Memory B cell (primary cell): ENCODE data around the gene MICOS13.

Source experiments
- ATAC-seq: fragments of 150-1000 bp; cut with Tn5 transposase; 2 replicates; pipeline ENCODE4 v1.10.0; 2021; ENCODE audit warnings: low read depth, mild to moderate bottlenecking, moderate library complexity
- DNase-seq, 2 donors: peaks; one replicate each; pipeline ENCODE4 v3.0.0; 2022; ENCODE audit warnings: low spot score in 2 of 2
- H3K27ac Mint-ChIP-seq: one replicate; pipeline ENCODE4 v1.8.0; 2022; ENCODE audit warnings: mild to moderate bottlenecking, moderate library complexity, mixed read lengths
- H3K27me3 Mint-ChIP-seq: one replicate; pipeline ENCODE4 v1.8.0; 2022; ENCODE audit warnings: mixed read lengths
- H3K36me3 Mint-ChIP-seq: one replicate; pipeline ENCODE4 v1.8.0; 2022; ENCODE audit warnings: mild to moderate bottlenecking, mixed read lengths
- H3K4me1 Mint-ChIP-seq: one replicate; pipeline ENCODE4 v1.8.0; 2022; ENCODE audit warnings: mixed read lengths
- H3K4me3 Mint-ChIP-seq: one replicate; pipeline ENCODE4 v1.8.0; 2022; ENCODE audit warnings: mild to moderate bottlenecking, moderate library complexity, mixed read lengths
- H3K9me3 Mint-ChIP-seq: one replicate; pipeline ENCODE4 v1.8.0; 2022; ENCODE audit warnings: mixed read lengths

MICOS13 gene, protein sequence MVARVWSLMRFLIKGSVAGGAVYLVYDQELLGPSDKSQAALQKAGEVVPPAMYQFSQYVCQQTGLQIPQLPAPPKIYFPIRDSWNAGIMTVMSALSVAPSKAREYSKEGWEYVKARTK

DNA sequence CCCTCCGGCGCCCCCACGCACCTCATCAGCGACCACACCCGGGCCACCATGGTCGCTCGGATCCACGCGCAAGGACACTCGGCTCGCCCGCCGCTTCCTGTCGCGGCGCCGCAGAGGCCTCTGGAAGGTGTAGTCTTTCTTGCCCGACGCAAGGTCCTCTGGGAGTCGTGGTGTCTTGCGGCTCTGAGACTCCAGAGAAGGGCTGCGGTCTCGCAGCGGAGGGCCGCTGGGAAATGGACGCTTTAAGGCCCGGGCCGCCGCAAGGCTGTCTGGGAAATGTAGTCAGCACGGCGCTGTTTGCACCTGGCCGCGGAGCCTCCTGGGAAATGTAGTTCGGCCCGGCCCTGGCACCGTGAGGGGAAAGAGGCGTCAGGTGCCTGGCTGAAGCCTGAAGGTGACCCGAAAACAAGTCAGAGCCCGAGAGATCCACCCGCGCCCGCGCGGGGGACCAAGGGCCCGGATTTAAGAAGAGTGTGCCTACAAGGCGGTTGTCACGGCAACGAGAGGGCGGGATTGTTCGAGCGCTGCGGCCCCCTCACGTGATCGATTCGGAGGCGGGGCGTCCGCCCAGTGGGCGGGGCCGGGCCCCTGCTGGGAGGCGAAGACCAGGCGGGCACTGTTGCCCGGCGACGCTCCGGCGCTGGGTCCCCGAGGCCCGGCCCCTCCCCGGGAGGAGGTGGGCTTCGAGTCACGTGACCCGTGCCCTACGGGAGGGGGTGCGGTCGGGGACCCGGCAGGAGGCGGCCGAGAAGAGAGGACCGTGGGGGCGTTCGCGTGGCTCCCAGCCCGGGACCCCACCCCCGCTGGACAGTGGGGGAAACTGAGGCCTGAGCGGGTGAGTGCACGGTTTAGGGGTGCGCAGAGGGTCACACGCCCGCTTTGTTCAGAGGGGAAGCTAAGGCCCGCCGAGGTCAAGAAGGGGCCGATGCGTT lies at the start of gene MICOS13, which contains the start of gene HSD11B1L:
TSS of gene MICOS13 (minus strand) at position 80 of the 932 bp plus-strand sequence. CDS start at position 50, 30 bp downstream.
TSS of gene HSD11B1L (plus strand) at position 591 of the 932 bp plus-strand sequence. CDS start 3,806 bp downstream, outside the sequence.
- Mint-ChIP-seq H3K27me3 (no peaks in the 10 kb centered on the region), H3K4me3 (peak within 1 kb of the TSS; percentile 87), H3K36me3 (no peaks in the 10 kb centered on the region), H3K4me1 (peaks cover 26% of the 10 kb centered on the region), H3K27ac (peak within 1 kb of the TSS; percentile 96), H3K9me3 (peaks cover 3% of the 10 kb centered on the region)
- peak; percentile 90 for ATAC-seq
- DNase-seq, result peak; percentile 97 to 99

DNA sequence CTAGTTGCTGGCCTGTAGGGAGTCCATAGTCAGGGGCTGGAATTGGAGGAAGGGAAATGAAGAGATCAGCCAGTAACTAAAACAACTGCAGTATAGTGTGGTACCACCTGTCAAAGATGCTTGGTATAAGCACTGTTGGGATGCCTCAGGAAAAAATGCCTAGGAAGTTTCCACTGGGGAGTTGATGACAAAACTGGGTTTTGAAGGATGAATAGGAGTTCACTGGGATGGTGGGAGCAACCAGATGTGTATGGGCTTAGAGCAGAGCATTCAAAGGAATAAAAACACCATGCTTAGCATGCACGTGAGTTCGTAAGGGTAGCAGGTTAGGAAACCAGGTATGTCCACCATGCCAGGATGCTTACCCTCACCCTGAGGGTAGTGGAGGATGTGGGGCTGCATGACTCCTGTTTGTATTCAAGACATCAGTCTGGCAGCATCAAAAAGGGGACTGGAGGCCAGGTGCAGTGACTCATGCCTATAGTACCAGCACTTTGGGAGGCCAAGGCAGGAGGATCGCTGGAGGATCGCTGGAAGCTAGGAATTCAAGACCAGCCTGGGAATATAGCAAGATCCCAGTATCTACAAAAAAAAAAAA lies 47.2 kb upstream of the MICOS13 start:
- Mint-ChIP-seq H3K4me1 (no peaks in the 10 kb centered on the region), H3K36me3 (no peaks in the 10 kb centered on the region), H3K27ac (no peak overlapping the region), H3K4me3 (no peak overlapping the region), H3K9me3 (peaks cover 2% of the 10 kb centered on the region), H3K27me3 (peaks cover 5% of the 10 kb centered on the region)
- no peak for ATAC-seq
- no peak for DNase-seq

DNA sequence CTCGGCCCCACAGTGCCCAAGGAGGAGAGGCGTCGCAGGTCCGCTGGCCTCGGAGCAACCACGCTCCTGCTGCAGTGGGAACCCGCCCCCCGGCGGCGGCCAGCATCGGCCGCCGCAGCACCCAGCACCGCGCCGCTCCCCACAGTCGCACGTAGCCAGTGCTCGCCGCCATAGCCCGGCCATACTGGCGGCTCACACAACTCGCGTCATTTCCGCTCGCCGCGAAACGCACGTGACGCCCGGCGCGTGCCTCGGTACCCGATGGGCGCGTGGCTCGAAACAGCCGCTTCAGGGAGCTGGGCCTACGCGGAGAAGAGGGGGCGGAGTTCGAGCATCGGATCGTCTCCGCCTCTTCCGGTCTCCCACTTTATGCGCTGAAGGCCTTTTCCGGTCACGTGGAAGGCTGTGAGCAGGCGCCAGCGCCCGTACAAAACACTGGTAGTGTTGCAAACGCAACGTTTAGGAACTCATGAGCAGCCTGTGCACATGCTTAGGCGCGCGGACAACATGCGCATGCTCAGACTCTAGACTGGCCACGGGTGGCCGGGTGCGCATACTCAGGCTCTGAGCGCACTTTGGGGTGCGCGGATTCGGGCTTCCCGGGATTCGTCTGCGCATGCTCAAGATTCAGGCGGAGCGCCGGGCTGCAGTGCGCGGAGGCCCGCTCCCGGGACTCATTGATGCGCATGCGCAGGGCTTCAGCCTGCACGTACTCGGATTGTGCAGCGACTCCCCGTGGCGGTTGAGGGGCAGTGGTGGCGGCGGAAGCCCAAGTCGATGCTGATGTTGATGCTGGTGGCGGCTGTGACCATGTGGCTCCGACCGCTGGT lies 39.9 kb upstream of the MICOS13 start, which contains the start of the genes CATSPERD and LONP1:
TSS of gene CATSPERD (plus strand) at position 677 of the 830 bp plus-strand sequence. CDS start at position 778, 101 bp downstream.
TSS of gene LONP1 (minus strand) at position 186 of the 830 bp plus-strand sequence. CDS start at position 172, 14 bp downstream.
- peak; percentile 97 to 98 for DNase-seq
- peak; percentile 85 for ATAC-seq
- Mint-ChIP-seq H3K9me3 (no peaks in the 10 kb centered on the region), H3K27ac (peak within 1 kb of the TSS; percentile 96), H3K4me1 (peaks cover 14% of the 10 kb centered on the region), H3K36me3 (peaks cover 6% of the 10 kb centered on the region), H3K4me3 (peak within 1 kb of the TSS; percentile 92), H3K27me3 (no peaks in the 10 kb centered on the region)

DNA sequence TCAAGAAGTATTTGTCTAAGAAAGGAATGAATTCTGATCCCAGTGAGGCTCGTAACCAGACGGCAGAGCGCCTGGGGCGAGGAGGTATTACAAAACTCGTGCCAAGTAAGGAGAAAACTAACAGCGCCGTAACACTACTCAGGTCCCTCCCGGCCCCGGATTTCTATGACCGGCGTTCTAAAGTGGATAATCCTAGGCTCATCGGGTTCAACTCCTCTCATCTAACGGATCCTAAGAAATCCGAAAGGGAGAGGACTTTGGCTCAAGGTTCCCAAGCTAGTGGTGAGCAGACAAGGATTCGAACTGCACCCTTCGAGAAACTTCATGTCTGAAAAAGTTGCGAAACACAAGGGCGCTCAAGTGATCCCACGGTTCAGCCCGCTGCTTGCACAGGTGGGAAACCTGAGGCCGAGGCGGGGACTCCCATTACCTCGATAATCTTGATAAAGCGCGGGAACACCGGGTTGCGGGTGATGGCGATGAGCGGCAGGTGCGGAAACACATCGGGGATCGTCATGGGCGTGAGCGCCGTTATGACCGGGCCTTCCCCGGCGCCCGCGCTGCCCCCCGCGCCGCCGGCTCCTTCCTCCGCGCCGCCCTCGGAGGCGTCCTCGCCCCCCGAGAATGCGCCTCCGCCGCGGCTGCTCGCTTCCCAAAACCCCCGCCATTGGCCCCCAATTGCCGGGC lies 39.1 kb upstream of the MICOS13 start:
- DNase-seq (peak in 1 of 2 donors; percentile 22), ATAC-seq (no peak)
- H3K4me3 Mint-ChIP-seq, result peak overlapping the region; percentile 92
- H3K4me1 Mint-ChIP-seq, result peaks cover 14% of the 10 kb centered on the region
- no peaks in the 10 kb centered on the region for H3K9me3 Mint-ChIP-seq
- peak overlapping the region; percentile 96 for H3K27ac Mint-ChIP-seq
- H3K36me3 Mint-ChIP-seq, result peaks cover 6% of the 10 kb centered on the region
- H3K27me3 Mint-ChIP-seq, result no peaks in the 10 kb centered on the region

DNA sequence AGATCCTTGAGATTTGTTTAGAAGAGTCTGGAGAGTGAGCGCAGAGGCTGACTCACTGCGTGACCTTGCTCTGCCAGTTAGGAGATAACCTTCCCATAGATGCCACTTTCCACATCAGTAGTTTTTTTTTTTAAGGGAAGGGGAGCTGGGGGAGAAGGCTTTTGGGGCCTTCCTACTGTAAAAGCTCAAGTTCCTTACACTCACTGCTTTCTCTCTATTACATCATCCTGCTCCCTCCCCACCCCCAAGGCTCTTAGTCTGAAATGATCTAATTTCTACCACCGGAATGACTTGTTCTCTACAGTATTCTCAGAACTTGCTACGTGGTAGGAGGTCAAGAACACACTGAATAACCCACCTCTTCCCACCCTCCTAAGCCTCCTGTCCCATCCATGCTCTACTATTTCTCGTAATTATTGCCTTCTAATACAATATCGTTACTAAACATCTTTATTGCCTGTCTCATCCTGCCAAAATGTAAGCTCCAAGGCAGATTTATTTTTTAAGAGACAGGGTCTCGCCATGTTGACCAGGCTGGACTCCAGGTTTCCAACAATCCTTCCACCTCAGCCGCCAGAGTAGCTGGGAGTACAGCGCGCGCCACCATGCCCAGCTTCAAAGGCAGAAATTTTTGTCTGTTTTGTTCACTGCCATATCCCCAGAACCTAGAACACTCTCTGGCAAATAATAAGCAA lies 38.4 kb upstream of the MICOS13 start:
- ATAC-seq, result no peak
- Mint-ChIP-seq H3K27ac (peak overlapping the region; percentile 96), H3K4me3 (peak overlapping the region; percentile 92), H3K4me1 (peaks cover 14% of the 10 kb centered on the region), H3K9me3 (no peaks in the 10 kb centered on the region), H3K36me3 (peaks cover 10% of the 10 kb centered on the region), H3K27me3 (no peaks in the 10 kb centered on the region)
- no peak for DNase-seq

DNA sequence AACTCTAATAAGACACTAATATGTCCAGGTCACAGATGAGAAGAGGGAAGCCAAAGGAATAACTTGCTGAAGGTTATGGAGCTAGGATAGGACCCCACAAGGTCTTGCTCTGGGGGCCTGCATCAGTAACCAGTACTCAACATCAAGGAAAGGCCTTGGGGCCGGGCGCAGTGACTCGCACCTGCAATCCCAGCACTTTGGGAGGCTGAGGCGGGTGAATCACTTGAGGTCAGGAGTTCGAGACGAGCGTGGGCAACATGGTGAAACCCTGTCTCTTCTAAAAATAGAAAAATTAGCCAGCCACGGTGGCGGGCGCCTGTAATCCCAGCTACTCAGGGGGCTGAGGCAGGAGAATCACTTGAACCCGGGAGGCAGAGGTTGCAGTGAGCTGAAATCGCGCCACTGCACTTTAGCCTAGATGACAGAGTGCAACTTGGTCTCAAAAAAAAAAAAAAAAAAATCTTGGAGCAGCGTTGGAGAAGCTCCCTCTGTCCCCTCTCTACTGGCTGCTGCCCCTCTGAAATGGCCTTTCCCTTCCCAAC lies 37.8 kb upstream of the MICOS13 start:
- peaks cover 13% of the 10 kb centered on the region for H3K36me3 Mint-ChIP-seq
- ATAC-seq, result no peak
- H3K27me3 Mint-ChIP-seq, result no peaks in the 10 kb centered on the region
- H3K9me3 Mint-ChIP-seq, result no peaks in the 10 kb centered on the region
- H3K4me3 Mint-ChIP-seq, result peak overlapping the region; percentile 14
- peaks cover 14% of the 10 kb centered on the region for H3K4me1 Mint-ChIP-seq
- no peak for DNase-seq
- H3K27ac Mint-ChIP-seq, result peak overlapping the region; percentile 69

DNA sequence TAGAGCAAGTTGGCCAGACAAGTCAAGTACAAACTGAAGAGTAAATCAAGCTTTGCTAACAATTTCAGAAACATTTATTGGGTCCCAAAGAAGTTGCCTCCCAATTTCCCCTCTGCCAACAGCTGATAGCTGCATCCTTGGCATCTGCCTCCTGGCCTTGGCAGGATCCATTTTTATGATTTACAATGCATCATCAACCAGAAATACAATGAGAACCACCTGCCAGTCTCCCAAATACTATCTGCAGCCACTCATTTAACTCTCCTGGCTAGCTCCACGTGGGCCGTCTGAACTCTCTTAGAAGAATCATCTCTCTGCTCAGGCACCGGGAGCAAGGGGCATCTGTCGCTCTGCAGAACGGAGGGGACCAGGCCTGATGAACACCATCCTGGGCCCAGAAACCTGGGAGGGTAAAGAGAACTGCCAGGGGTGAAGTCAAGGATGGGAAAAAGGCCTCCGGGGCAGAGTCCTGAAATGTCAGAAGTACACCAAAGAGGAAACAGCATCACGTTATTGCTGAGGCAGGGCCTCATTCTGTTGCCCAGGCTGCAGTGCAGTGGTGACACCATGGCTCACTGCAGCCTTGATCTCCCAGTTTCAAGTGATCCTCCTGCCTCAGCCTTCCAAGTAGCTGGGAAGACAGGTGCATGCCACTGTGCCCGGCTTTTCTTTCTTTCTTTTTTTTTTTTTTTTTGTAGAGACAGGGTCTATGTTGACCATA lies 37.1 kb upstream of the MICOS13 start:
- peak overlapping the region; percentile 69 for H3K27ac Mint-ChIP-seq
- DNase-seq (no peak), ATAC-seq (no peak)
- H3K4me1 Mint-ChIP-seq, result peaks cover 14% of the 10 kb centered on the region
- peak overlapping the region; percentile 14 for H3K4me3 Mint-ChIP-seq
- no peaks in the 10 kb centered on the region for H3K27me3 Mint-ChIP-seq
- H3K9me3 Mint-ChIP-seq, result no peaks in the 10 kb centered on the region
- H3K36me3 Mint-ChIP-seq, result peaks cover 13% of the 10 kb centered on the region

DNA sequence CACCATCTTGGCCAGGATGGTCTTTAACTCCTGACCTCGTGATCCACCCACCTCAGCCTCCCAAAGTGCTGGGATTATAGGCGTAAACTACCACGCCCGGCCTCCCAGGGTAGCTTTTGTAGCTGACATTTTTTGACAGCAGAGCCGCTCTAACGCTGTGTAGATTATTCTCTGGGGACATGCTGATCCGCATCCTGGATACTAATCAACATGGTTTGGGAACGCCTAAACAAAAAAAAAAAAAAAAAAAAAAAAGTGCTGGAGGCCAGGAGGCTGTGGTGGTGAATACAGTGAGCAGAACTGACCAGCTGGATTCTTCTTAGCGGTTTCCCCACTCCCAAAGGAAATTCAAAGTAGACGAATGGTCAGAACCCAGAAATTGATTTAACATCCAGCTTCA lies 34.5 kb upstream of the MICOS13 start:
- DNase-seq (no peak), ATAC-seq (no peak)
- Mint-ChIP-seq H3K27ac (no peak overlapping the region), H3K4me3 (no peak overlapping the region), H3K36me3 (peaks cover 17% of the 10 kb centered on the region), H3K9me3 (no peaks in the 10 kb centered on the region), H3K27me3 (no peaks in the 10 kb centered on the region), H3K4me1 (peaks cover 14% of the 10 kb centered on the region)

DNA sequence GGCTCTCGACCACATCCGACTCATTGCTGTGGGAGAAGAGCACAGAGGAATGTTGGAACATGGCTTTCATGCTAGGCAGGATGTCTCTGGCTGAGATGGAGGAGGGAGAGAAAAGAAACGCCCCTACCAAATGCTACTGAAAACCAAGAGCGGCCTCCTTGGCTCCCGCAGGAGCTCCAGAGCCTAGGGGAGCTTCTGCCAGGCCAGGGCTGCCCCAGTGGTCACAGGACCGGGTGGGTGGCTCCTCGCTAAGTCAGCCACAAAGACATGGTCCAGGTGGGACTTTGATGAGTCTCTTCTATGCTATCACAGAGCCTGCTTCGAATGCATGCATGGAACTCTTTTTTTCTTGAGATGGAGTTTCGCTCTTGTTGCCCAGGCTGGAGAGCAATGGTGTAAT lies 32.9 kb upstream of the MICOS13 start:
- no peak overlapping the region for H3K4me3 Mint-ChIP-seq
- no peaks in the 10 kb centered on the region for H3K9me3 Mint-ChIP-seq
- H3K27ac Mint-ChIP-seq, result no peak overlapping the region
- no peaks in the 10 kb centered on the region for H3K27me3 Mint-ChIP-seq
- ATAC-seq (no peak), DNase-seq (no peak)
- peaks cover 17% of the 10 kb centered on the region for H3K36me3 Mint-ChIP-seq
- H3K4me1 Mint-ChIP-seq, result peaks cover 6% of the 10 kb centered on the region

DNA sequence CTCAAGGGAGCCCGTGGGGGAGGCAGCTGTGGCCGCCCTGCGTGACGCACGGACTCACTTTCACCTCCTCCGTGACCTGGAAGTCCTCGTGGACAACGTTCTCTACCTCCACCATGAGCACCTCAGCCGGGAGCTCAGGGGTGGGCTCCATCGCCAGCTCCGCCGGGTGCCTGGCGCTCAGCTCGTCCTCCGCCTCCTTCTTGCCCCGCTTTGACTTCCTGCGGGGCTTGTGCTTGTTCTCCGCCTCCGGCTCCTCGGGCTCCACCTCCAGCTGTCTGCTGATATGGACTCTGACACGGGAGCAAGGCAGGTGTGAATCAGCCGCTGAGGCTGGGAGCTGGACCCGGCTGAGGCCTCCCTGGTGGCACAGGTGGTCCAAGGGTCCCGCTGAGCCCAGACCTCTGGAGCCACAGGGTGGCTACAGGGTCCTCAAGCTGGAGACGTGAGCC lies 31.4 kb upstream of the MICOS13 start:
- H3K9me3 Mint-ChIP-seq, result no peaks in the 10 kb centered on the region
- H3K27ac Mint-ChIP-seq, result no peak overlapping the region
- no peak overlapping the region for H3K4me3 Mint-ChIP-seq
- no peaks in the 10 kb centered on the region for H3K27me3 Mint-ChIP-seq
- DNase-seq, result no peak
- H3K4me1 Mint-ChIP-seq, result peaks cover 2% of the 10 kb centered on the region
- no peak for ATAC-seq
- H3K36me3 Mint-ChIP-seq, result peaks cover 16% of the 10 kb centered on the region

DNA sequence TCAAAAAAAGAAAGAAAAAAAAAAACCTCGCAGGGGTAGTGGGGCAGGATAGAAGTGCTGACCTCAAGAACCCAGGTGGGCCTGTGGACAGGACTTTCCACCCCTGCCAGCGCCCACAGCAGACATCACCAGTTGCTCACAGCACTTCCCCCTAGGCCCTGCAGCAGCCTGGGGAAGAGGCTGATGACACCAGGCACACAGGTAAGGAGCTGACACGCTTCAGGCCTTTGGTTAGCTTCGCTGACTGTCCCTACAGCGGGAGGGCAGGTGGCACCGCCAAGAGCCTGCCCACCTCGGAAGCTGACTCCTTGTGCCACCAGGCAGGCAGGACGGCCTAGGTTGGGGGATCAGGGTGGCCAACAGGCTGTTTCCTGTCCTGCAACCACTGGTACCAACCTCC lies 30.7 kb upstream of the MICOS13 start:
- DNase-seq (no peak), ATAC-seq (no peak)
- Mint-ChIP-seq H3K27me3 (no peaks in the 10 kb centered on the region), H3K27ac (no peak overlapping the region), H3K4me3 (no peak overlapping the region), H3K9me3 (no peaks in the 10 kb centered on the region), H3K36me3 (peaks cover 16% of the 10 kb centered on the region), H3K4me1 (peaks cover 2% of the 10 kb centered on the region)
